Hematopoietic multipotent progenitor cell (in vitro differentiated cells): Measurements from ENCODE around the gene IMMP1L. TPM values are rescaled to one million over a fixed set of nuclear protein-coding genes. Genes with fewer than 3 reads are reported as not detected.

Experiments used
- DNase-seq, 3 donors: peaks; one replicate each; pipeline ENCODE4 v3.0.0-alpha.2; 2011 to 2015; ENCODE audit warnings: low read depth in 2 of 3, low spot score in 2 of 3
- total RNA-seq: library from RNA; depleted of rRNA; stranded (reverse); fragments of >200 nt; gene quantifications from one replicate; pipeline ENCODE4 v1.2.3, GENCODE V29; 2012

IMMP1L gene
- total RNA-seq, 1 donor: 5.9 TPM

DNA sequence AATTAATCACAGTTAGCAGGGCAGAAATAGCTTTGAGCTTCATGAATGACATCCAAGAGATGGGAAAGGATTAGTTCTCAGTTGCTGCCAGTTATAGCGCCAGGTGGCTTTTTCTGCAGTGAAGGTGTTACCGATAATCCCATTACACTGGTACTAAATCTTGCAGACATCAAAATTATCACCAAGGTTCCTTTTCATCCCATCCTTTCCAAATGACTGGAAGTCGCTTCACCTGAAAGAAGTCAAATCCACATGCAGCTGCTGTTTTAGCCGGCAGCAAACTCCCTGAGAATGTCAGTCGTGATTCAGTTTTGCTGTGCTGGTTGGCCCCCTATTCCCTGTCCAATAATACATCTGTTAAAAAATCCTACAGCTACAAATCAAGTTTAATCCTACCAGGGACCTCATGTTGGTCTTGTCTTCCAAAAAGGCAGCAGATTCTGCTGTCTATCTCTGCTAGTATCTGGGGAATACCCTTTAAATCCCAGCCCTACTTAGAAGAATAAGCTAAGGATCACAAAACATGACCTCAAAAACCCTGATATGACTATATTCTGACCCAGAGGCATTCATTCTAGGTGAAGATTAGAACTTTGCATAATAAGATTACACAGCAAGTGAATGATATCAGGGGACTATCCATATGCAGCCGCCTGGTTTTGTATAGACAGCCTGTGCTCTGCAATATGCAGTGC lies 31.7 kb downstream of the IMMP1L start:
- no peak for DNase-seq

DNA sequence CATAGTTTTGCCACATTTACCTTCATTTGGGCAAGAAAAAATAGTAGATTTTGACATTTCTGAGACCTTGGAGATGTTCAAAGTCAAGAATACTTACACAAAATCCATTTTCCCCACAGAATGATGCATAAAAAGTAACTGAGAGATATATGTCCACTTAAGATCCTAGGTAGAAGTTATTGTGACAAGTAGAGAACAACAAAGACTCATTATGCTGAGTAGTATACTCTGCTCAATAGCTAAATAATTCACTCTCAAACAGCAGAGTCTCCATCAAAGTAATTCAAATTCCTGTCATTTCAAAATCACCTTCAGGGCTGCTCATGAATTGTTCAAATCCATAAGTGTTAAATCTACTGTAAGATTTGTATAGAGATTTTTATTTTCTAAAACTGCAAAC lies 35.3 kb downstream of the IMMP1L start:
- DNase-seq: no peak

DNA sequence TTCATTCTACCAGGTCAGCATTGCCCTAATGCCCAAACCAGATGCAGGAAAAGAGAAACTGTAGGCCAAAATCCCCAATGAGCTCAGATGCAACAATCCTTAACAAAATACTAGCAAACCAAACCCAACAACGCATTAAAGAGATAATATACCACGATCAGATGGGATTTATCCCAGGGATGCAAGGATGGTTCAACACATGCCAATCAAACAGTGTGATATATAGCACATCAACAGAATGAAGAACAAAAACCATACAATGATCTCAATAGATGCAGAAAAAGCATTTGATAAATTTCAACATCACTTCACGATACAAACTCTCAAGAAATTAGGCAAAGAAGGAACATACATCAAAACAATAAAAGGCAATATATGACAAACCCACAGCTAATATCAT lies 45.0 kb downstream of the IMMP1L start:
- DNase-seq: no peak

DNA sequence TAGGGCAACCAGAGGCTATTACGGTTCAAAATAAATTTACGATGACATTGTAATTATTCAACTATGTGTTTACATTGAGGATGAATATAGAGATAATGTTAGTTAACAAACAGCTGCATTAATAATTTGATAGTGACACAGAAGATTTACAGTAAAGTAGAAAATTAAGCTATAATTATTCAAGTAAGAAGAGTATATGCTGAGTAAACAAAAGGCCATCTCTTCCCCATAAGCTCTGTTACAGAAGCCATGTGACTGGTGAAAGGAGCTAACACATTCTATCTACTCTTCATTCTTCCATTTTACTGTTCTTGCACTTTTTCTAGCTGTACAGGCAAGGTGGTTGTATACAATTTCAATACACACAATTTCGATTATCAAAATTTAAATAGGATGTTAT lies 54.2 kb downstream of the IMMP1L start:
- DNase-seq: no peak

DNA sequence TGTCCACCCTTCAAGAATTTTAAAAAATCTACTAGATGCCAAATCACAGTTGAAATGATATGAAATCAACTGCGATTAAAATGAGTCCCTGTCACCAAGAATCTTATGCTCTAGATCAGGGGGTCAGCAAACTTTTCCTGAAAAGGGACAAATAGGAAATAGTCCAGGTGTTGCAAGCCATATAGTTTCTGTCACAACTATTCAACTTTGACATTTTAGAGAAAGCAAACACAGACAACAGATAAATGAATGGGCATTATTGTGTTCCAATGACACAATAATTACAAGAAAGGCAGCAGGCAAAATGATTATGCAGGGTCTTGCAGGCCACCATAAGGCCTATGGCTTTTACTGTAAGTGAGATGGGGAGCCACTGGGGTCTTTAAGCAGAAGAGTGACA lies 58.6 kb downstream of the IMMP1L start:
- no peak for DNase-seq

DNA sequence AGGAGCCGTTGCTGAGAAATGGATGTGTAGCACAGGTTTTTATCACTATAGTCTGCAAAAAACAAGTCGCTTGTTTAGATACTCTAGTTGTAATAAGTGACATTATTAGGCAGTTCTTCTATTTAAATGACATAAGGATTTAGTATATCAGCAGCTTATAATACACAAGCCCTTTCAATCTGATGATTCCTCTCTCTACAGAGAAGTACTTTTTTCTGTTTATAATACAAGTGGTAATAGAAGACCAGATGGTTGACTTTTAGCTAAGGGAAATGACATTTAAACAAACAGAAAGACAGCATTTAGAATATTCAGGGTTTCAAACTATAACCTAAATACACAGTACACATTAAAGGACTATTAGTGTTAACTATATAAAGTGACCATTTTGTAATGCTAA lies 60.4 kb downstream of the IMMP1L start:
- no peak for DNase-seq

DNA sequence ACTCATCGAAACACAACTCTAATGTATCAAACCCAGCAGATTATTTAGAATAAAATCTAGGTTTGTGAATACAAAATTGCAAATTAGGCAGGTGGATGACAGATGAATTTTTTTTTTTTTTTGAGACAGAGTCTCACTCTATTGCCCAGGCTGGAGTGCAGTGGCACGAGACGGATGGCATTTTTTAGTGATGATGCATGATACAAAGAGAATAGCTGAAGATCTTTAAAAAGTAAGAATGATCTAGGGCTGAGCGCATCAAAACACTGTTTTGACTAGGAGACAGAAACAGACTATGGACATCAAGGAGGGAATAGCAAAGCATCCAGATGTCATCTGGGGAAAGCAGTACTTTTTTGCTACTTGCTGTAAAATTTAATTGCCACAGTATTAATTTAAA lies 63.8 kb downstream of the IMMP1L start:
- no peak for DNase-seq

DNA sequence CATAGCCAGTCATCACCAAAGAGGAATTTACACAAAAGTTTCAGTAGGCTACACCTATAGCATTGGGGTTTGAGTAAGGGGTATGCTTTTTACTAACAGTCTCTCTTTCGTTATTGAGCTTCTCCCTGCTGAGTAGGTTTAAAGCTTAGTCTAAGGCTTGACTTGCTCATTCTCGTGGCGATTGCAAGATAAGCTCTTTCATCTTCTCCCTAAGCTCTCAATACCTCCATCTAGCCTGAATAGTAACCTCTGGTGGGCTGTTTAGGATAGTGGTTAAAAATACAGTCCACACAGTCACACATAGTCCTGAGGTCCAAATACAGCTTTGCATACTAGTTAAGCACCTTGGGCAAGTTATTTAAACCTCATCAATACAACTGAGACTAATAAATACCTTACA lies 65.6 kb downstream of the IMMP1L start:
- DNase-seq: no peak

DNA sequence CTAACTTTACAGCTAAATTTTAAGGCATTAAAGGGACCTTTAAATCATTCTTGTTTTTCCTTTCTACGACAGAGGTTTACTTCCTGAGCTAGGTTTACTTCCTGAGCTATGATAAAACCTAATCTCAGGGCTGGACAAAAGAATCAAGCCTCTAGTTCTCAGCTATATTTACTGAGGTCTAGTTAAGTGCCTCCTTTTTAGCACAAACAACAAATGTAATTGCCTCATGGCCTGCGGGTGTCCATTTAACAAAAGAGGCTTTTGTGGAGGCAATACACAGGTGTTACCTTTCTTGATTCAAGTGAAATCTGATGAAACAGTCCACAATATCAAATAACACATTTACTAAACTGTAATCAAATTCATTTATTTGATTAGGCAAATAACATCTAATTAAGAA lies 67.3 kb downstream of the IMMP1L start:
- DNase-seq: no peak

DNA sequence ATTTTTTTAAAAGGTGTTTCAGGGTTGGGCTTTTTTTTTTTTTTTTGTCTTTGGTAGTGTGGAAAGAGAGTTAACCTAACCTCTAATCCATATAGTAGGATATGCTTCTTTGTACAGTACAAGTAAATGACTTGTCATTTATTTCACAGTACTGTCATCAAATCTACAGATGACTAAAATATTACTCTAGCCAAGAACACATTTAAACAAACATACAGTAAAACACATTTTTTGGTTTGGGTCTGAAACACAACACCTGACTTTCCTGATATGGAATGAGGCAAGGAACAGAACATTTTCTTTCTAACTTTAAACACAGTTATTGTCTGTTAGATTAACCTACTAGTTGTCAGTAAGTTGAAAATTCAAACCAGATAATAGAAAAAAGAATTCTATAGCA lies 68.1 kb downstream of the IMMP1L start:
- DNase-seq: no peak

DNA sequence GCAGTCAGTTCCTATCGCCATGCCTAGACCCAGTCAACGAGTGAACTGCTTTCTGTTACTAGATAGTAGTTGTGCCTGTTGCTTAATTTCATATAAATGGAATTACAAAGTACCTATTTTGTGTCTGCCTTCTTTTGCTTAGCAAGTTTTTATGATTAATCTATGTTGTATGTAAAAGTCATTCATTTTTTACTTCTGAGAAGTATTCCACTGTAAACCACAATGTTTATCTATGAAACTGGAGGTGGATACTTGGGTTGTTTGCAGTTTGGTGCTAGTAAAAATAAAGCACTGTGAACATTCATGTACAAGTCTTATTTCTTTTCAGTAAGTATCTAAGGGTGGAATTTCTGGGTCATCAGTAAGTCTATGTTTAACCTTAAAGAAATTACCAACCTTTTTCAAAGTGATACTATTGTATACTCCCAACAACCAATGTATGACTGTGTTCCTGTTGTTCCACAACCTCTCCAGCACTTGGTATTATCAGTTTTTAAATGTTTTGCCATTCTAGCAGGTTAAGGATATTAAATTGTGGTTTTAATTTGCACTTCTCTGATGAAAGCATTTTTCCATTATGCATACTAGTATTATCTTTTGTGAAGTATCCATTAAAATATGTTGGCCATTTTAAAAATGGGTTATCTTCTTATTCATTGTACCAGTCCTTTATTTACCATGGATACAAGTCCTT lies 71.5 kb downstream of the IMMP1L start:
- DNase-seq: no peak

DNA sequence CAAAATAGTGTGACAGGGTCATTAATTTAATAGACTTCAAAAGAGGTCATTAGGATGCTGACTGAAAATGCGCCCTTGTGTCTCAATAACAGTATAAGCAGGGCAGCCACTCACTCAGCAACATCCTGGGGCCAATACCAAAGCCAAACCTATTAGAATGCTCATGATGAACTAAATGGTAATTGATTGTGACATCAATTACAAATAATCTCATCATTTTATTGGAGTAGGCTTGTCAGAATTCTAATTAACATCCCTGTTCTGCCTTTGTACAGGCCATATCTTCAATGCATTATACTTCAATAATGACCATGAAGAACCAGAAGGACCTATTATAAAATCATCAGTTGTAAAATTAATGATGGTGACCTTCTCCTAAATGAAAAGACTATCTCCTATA lies 75.6 kb downstream of the IMMP1L start:
- DNase-seq: no peak

DNA sequence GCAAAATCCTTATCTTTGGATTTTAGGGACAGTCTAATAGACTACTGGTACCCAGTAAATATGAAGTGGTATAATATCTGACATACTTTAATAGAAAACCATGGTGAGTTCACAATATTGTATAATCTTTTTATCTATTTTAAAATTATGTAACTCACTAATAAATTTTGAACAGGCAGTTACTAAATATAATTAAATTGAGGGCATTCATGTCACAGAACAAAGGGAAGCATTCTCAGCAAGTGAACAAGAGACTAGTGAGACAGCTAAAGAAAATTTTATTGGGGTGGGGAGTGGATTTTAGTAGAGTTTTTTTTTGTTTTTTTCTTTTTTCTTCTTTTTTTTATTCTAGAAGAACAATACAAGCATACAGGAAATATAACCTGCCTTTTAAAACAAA lies 84.8 kb downstream of the IMMP1L start:
- DNase-seq: no peak

DNA sequence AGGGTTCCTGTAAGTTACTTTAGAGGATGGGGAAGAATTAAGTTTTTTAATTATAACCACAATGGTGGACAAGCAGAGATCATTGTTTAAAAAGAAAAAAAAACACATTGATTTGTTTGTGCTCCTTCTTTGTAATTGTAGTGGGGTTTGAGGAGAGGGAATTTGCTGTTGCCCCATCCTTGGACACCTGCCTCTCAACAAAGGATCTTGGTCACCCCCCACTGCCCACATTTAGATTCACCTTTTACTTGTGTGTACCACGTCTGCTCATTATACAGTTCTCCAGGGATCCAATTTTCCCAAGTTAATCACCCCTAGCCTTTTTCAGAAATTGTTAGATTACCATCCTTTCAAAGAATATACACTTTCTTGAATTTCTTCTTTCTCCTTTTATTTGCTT lies 86.7 kb downstream of the IMMP1L start:
- DNase-seq: no peak

DNA sequence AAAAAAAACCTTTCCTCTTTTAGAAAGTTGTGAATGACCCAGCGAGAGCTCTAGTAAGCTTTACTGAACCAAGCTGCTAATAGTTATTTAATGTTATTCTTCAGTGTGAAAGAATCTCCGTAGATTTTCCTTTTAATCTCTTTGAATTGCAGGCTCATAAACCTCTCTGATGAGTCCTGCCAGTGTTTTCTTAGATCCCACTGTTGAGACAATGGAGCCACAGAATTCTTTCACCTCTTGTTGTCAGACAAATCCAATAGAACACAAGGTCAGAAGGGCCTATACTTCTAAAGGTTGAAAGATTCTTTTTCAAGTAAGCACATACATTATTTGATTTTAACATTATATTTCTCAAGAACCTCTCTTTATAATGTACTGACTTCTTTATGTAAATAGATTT lies 87.6 kb downstream of the IMMP1L start:
- DNase-seq: no peak

DNA sequence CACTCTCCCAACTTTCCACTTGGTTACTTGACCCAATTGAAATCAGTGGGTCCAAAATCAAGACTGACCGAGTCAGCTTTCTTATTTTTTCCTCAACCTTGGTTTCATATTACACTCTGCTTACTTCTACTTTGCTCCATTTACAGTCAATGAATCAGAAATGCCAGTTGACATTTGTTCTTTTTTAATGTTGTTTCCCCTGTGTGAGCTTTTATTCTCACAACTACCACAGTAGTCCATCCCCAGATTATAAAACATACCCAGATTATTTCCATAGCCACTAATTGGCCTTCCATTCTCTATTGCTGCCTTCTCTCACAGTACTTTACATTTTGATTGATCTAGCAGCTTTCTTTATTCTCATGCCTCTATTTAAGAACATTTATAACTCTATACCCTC lies 89.8 kb downstream of the IMMP1L start:
- DNase-seq: no peak

DNA sequence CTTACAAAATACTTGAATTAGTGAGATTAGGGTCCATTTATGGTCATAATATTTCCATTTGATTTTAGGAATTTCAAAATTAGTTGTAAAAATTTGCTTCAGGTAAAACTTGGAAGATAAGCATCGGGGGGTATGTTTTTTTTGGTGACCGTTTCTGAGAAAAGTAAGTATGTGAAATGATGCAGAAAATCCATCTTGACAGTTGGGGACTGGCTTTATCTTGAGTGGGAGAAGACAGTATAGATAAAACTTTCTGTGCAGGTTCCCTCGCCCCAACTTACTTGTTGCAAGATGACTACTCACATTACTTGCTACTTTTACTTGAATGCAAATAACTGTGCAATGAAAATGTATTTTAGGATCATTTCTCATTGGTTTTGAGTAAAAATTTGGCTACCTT lies 90.3 kb downstream of the IMMP1L start:
- DNase-seq: no peak

DNA sequence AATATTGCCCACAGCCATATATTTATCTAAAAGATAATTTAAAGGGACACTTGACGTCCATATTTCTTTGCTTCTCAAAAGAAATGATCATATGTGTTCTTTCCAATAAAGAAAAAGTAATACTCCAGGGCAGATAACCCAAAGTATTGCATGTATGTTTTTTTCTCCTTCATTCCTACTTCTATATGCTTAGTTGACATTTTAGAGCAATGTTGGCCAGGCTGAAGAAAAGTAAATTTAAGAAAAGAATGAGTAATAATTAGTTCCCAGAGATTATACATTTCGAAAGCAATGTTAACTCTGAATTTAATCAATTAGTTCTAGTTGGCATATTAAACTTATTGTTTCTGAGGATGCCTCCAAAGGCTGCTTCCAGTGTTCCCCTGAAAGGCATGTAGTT lies 91.6 kb downstream of the IMMP1L start:
- no peak for DNase-seq

DNA sequence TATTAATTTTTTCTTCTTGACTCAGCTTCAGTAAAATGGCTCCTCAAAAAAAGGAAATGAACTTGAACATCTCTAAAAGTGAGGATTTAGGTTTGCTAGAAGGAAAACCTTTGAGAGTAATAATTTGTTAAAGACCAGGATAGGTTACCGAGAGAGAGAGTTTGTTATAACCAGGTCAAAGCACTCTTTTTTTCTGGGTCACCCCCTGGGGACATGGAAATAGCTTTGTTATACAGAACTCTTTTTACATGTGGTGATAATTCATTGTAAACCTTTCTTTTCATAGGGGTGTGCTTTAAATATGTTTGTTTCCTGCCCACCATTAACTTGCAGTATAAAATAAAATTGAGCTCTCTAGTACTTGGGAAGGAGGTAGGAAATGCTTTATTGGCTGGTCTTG lies 92.1 kb downstream of the IMMP1L start:
- DNase-seq: no peak

DNA sequence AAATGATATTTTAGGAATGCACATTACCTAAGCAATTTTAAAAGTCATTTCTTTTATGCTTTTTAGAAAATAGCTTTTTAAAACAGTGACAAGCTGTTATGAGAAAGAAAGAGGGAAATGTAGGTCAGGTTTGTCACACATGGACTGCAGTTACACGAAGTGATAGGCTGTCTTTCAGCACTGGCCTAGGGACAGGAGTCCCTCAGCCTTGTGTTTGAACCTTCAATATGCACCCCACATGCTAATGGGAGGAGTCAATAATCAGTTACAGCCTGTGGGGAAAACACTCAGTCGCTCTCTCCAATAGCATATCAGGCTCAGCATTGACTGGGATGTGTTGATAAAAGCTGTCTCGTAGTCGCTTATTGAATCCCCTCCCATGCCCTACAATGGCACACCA lies 94.0 kb downstream of the IMMP1L start:
- no peak for DNase-seq

DNA sequence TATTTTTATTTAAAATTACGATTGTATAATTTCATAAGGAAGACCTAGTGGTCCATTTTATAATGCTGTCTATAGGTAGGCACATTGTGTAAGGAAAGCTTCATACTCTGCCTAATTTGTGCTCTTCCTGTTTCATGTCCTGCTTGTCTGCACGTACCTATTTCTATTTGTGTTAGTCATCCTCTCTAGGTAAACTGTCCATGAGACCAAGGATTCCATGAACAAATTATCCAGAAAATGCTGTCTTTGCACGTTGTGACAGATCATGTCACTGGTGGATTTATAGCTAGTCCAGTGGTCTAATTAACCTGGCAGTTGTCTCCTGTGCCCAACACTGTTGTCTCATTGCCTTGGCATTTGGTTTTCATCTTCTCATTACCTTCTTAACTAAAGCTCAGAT lies 95.1 kb downstream of the IMMP1L start:
- no peak for DNase-seq

DNA sequence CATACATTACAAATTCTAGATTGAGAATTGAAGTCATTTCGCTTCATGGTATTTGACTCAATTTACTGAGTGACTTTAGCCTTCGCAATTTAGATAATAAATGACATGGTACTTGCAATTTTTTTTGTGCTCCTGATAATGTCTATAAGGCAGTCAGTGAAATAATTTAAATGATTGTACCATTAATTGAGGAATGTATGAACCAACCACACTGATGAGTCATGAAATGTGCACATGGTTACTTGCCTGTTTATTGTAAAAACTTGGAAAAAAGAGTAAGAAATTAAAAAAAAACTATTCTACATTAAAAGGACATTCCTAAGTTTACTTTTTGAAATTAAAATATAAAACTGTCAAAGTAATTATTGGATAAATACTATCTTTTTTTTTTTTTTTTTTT lies 96.5 kb downstream of the IMMP1L start:
- DNase-seq: no peak

DNA sequence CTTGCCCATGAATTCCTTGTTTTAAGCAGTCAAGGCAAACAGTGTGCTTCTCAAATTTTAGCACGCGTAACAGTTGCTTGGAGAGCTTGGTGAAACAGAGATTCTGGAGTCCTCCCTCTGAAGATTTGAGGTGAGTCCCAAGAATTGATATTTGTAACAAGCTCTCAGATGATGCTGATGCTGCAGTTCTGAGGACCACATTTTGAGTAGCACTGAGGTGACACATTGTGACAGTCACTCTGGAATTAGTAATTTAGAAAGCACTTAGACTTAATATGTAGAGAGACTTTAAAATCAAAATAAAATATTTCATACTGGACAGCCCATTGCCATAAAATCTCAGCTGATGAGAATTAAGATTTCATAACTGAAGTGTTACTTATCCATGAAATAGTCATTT lies 101.2 kb downstream of the IMMP1L start:
- DNase-seq: no peak
